ENCODE measurements around the gene PITPNM1.
"Not testable (repeated sequence)": the region's sequence is repeated elsewhere in the genome, so short reads cannot be mapped to it uniquely, and the experiment has no call there.

The PITPNM1 gene

GRCh38 chr11:67504950-67505581, at the start of gene PITPNM1:
Gene PITPNM1 (minus strand): TSS chr11:67505363. CDS start chr11:67504180, 1,183 bp downstream.
- DNase-seq (ENCODE audit: low spot score), result peak; percentile 71

GRCh38 chr11:67551697-67552096, 46.5 kb upstream of the PITPNM1 start:
- DNase-seq (ENCODE audit: low spot score), result not testable (repeated sequence)

- DNase-seq (ENCODE audit: low spot score), result no peak
Measured at GRCh38 chr11:67551127-67551526, 46.0 kb upstream of the PITPNM1 start.

GRCh38 chr11:67548555-67549110, 43.5 kb upstream of the PITPNM1 start:
- DNase-seq (ENCODE audit: low spot score), result no peak

GRCh38 chr11:67548112-67548511, 42.9 kb upstream of the PITPNM1 start:
- DNase-seq (ENCODE audit: low spot score), result not testable (repeated sequence)

- peak; percentile 46 for DNase-seq (ENCODE audit: low spot score)
Measured at GRCh38 chr11:67545280-67545679, 40.1 kb upstream of the PITPNM1 start.

- DNase-seq (ENCODE audit: low spot score), result peak; percentile 62
Measured at GRCh38 chr11:67544616-67545242, 39.6 kb upstream of the PITPNM1 start.

GRCh38 chr11:67543585-67543984, 38.4 kb upstream of the PITPNM1 start:
- no peak for DNase-seq (ENCODE audit: low spot score)

- no peak for DNase-seq (ENCODE audit: low spot score)
Measured at GRCh38 chr11:67542971-67543370, 37.8 kb upstream of the PITPNM1 start.

GRCh38 chr11:67542169-67542568, 37.0 kb upstream of the PITPNM1 start:
- no peak for DNase-seq (ENCODE audit: low spot score)

GRCh38 chr11:67541198-67541597, 36.0 kb upstream of the PITPNM1 start:
- DNase-seq (ENCODE audit: low spot score), result no peak

GRCh38 chr11:67539550-67539949, 34.4 kb upstream of the PITPNM1 start:
- DNase-seq (ENCODE audit: low spot score), result no peak

- DNase-seq (ENCODE audit: low spot score), result no peak
Measured at GRCh38 chr11:67538823-67539505, 33.8 kb upstream of the PITPNM1 start.

- DNase-seq (ENCODE audit: low spot score), result no peak
Measured at GRCh38 chr11:67538306-67538705, 33.1 kb upstream of the PITPNM1 start.

GRCh38 chr11:67535561-67535960, 30.4 kb upstream of the PITPNM1 start:
- DNase-seq (ENCODE audit: low spot score), result no peak

GRCh38 chr11:67534070-67534679, 29.0 kb upstream of the PITPNM1 start:
- no peak for DNase-seq (ENCODE audit: low spot score)

GRCh38 chr11:67532889-67533288, 27.7 kb upstream of the PITPNM1 start:
- DNase-seq (ENCODE audit: low spot score), result no peak

- no peak for DNase-seq (ENCODE audit: low spot score)
Measured at GRCh38 chr11:67530282-67530592, 25.1 kb upstream of the PITPNM1 start.

- DNase-seq (ENCODE audit: low spot score), result no peak
Measured at GRCh38 chr11:67528376-67528775, 23.2 kb upstream of the PITPNM1 start.

GRCh38 chr11:67525275-67525976, 20.3 kb upstream of the PITPNM1 start:
- DNase-seq (ENCODE audit: low spot score), result no peak

GRCh38 chr11:67524480-67524808, 19.3 kb upstream of the PITPNM1 start:
- DNase-seq (ENCODE audit: low spot score), result no peak
